HEK293T (cell line): ENCODE measurements around the gene RAC2.

Source experiments
- ELF4 ChIP-seq: fragments of 450-650 bp; IDR thresholded peaks from 2 replicates; pipeline ENCODE4 v1.6.1; 2017; ENCODE audit warnings: antibody characterized with exemption
- FOXK2 ChIP-seq: fragments of 450-650 bp; IDR thresholded peaks from 2 replicates; pipeline ENCODE4 v1.6.1; 2016; ENCODE audit warnings: mild to moderate bottlenecking
- FOXM1 ChIP-seq: fragments of 450-650 bp; IDR thresholded peaks from 2 replicates; pipeline ENCODE4 v1.6.1; 2017; ENCODE audit warnings: mild to moderate bottlenecking, borderline replicate concordance

DNA sequence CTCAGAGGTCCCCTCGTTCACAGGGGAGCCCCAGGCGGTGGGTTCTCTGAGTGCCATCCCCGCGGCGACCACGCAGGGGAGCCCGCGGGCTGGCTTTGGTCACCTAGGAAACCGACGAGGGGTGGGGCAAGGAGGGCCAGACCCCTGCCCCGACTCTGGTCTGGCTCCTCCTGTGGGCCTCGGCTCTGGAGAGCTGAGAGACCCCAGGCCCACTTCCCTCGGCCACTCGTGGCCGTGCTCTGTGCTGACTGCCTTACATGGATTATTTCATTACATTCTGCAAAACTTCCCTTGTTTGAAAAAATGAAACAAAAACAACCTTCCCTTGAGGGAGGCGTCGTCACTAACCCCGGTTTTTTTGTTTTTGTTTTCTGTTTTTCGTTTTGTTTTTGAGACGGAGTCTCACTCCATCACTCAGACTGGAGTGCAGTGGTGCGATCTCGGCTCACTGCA, 23.1 kb upstream of the RAC2 start:
- no peak for TF ChIP-seq FOXK2
- TF ChIP-seq ELF4: no peak
- TF ChIP-seq FOXM1: no peak
